K562 (cell line): ENCODE measurements around the gene MRPS15. TPM values are rescaled to one million over a fixed set of nuclear protein-coding genes. Genes with fewer than 3 reads are reported as not detected.

Source experiments
- CEBPZ ChIP-seq: fragments of 150-350 bp; IDR thresholded peaks from 2 replicates; pipeline ENCODE4 v1.6.1; 2014; ENCODE audit warnings: low read depth, mild to moderate bottlenecking, low read length, borderline replicate concordance
- CUX1 ChIP-seq: fragments of 200-800 bp; sonication (Bioruptor generic); IDR thresholded peaks from 2 replicates; pipeline ENCODE4 v1.6.1; 2016; ENCODE audit warnings: missing genetic modification characterization, missing compliant biosample characterization
- HMGN3 ChIP-seq: IDR thresholded peaks from 2 replicates; pipeline ENCODE4 v1.6.1; 2011; ENCODE audit warnings: borderline replicate concordance, low read depth, mild to moderate bottlenecking, mixed read lengths, low read length; ENCODE audit not compliant: insufficient read length; ENCODE audit errors: extremely low read depth
- HOMEZ ChIP-seq: fragments of 250-450 bp; sonication (Bioruptor Pico); IDR thresholded peaks from 2 replicates; pipeline ENCODE4 v1.4.0; 2020; ENCODE audit warnings: mild to moderate bottlenecking, moderate library complexity
- MTA2 ChIP-seq: fragments of 450-650 bp; IDR thresholded peaks from 2 replicates; pipeline ENCODE4 v1.6.1; 2016; ENCODE audit warnings: low read depth
- NCOA1 ChIP-seq: fragments of 450-650 bp; IDR thresholded peaks from 2 replicates; pipeline ENCODE4 v1.6.1; 2016; ENCODE audit warnings: low read depth
- PBX2 ChIP-seq, 2 experiments: IDR thresholded peaks in 1 of 2; conservative IDR thresholded peaks in 1 of 2; 2 replicates each; pipeline ENCODE4 v1.6.1; 2016; ENCODE audit warnings: low read depth in 2 of 2, mild to moderate bottlenecking in 1 of 2, missing compliant biosample characterization in 1 of 2, missing genetic modification characterization in 1 of 2, moderate library complexity in 1 of 2
- RBFOX2 ChIP-seq: fragments of 200-400 bp; formaldehyde crosslinking; IDR thresholded peaks from 2 replicates; pipeline ENCODE4 v1.6.1; 2017; ENCODE audit warnings: low read depth, mild to moderate bottlenecking, low read length, moderate library complexity
- SETDB1 ChIP-seq: IDR thresholded peaks from one replicate; pipeline ENCODE4 v1.6.1; 2012; ENCODE audit warnings: low read length, control low read depth, inconsistent platforms
- USF1 ChIP-seq: sonication (generic); formaldehyde crosslinking; IDR thresholded peaks from 2 replicates; pipeline ENCODE4 v1.9.0; 2022; ENCODE audit warnings: mild to moderate bottlenecking, missing genetic modification reagents
- polyA plus RNA-seq, 8 experiments: library from polyadenylated mRNA; depleted of rRNA in 4 of 8; stranded (reverse) in 5 of 8; unstranded in 3 of 8; fragments of >200 nt; fragmentation: Nextera tagmentation in 2 of 8; fragmentation: Illumina TruSeq in 1 of 8; extraction: Ambion mirVana in 2 of 8; extraction: Trizol in 1 of 8; gene quantifications; 2 replicates each; pipeline versions ENCODE4 v1.2.1 to v1.2.3, GENCODE V29; 2011 to 2014; ENCODE audit warnings: inconsistent platforms in 1 of 8, missing spikeins in 1 of 8
- total RNA-seq, 7 experiments: library from RNA; depleted of rRNA in 6 of 7; stranded (reverse); fragments of >200 nt in 6 of 7; fragmentation: Illumina TruSeq in 2 of 7; extraction: Trizol in 2 of 7; gene quantifications; 2 replicates each; pipeline versions ENCODE4 v1.2.1 to v1.2.3, GENCODE V29; 2011 to 2021; ENCODE audit warnings: low replicate concordance in 1 of 7

Gene MRPS15
- total and polyA plus RNA-seq, 9 of the 15 experiments (the other 6 are each of a cell fraction or from before 2014, with no cell fraction given): 62.9 to 286 (median 149) TPM

- TF ChIP-seq CEBPZ: peak; percentile 73
- TF ChIP-seq SETDB1: no peak
- 0 out of 2 replicates have a peak, but pooled peaks have one; percentile 14 for TF ChIP-seq MTA2
- TF ChIP-seq HOMEZ (CRISPR knock-in tag): no peak
- no peak for TF ChIP-seq PBX2 (CRISPR knock-in tag; IDR thresholded peaks at IDR 0.05; ENCODE audit: low read depth)
- TF ChIP-seq PBX2 (tag; conservative IDR thresholded peaks at IDR 0.05; ENCODE audit: low read depth): no peak
- TF ChIP-seq HMGN3: peak; percentile 87
- TF ChIP-seq USF1 (CRISPR knock-in tag): peak; percentile 88
- peak; percentile 97 for TF ChIP-seq RBFOX2
- TF ChIP-seq NCOA1: peak; percentile 58; the same call in 1 of the 2 replicates
- TF ChIP-seq CUX1 (CRISPR knock-in tag): no peak
Measured at GRCh38 chr1:36463803-36464604, at the start of gene MRPS15 (continued).
